Spleen (tissue), 11 donors: ENCODE results near the gene CCN5. TPM values are rescaled to one million over a fixed set of nuclear protein-coding genes. Genes with fewer than 3 reads are reported as not detected.
"Not testable (repeated sequence)": the region's sequence is repeated elsewhere in the genome, so short reads cannot be mapped to it uniquely, and the experiment has no call there.

Source experiments
- DNase-seq: peaks from one replicate; pipeline ENCODE4 v3.0.0-alpha.2; 2020
- H3K27ac ChIP-seq, 8 donors: fragments of 200-600 bp; sonication (generic) in 7 of 8; 1 replicate in 4 of 8; 2 replicates in 4 of 8; pipeline versions ENCODE4 v1.5.0 to v1.8.0; 2016 to 2021; ENCODE audit warnings: inconsistent platforms in 4 of 8, mild to moderate bottlenecking in 4 of 8, moderate library complexity in 1 of 8
- H3K27me3 ChIP-seq, 7 donors: fragments of 200-600 bp; sonication (generic) in 6 of 7; replicated peaks in 1 of 7; 1 replicate in 4 of 7; 2 replicates in 3 of 7; pipeline versions ENCODE4 v1.5.0 to v1.8.0; 2016 to 2021; ENCODE audit warnings: inconsistent platforms in 3 of 7, mild to moderate bottlenecking in 1 of 7
- H3K36me3 ChIP-seq, 6 donors: fragments of 200-600 bp; sonication (generic) in 5 of 6; 1 replicate in 4 of 6; 2 replicates in 2 of 6; pipeline versions ENCODE4 v1.5.0 to v1.8.0; 2016 to 2021; ENCODE audit warnings: inconsistent platforms in 2 of 6
- H3K4me1 ChIP-seq, 6 donors: fragments of 200-600 bp; sonication (generic) in 5 of 6; 1 replicate in 3 of 6; 2 replicates in 3 of 6; pipeline versions ENCODE4 v1.5.0 to v1.8.0; 2016 to 2021; ENCODE audit warnings: inconsistent platforms in 3 of 6
- H3K4me3 ChIP-seq, 8 donors: fragments of 200-600 bp; sonication (generic) in 7 of 8; 1 replicate in 4 of 8; 2 replicates in 4 of 8; pipeline versions ENCODE4 v1.5.0 to v1.8.0; 2016 to 2021; ENCODE audit warnings: inconsistent platforms in 4 of 8, mild to moderate bottlenecking in 4 of 8, moderate library complexity in 2 of 8
- H3K9me3 ChIP-seq, 8 donors: fragments of 200-600 bp; sonication (generic) in 7 of 8; 1 replicate in 4 of 8; 2 replicates in 4 of 8; pipeline versions ENCODE4 v1.5.0 to v1.8.0; 2016 to 2021; ENCODE audit warnings: inconsistent platforms in 4 of 8
- CTCF ChIP-seq, 11 experiments: fragments of 200-600 bp in 7 of 11; fragments of 450-650 bp in 4 of 11; sonication (generic) in 4 of 11; IDR thresholded peaks in 8 of 11; conservative IDR thresholded peaks in 3 of 11; 1 replicate in 7 of 11; 2 replicates in 4 of 11; pipeline versions ENCODE4 v1.4.0 to v1.8.0; 2016 to 2021; ENCODE audit warnings: antibody characterized with exemption in 11 of 11, inconsistent platforms in 4 of 11, mild to moderate bottlenecking in 1 of 11
- POLR2A ChIP-seq, 3 donors: fragments of 450-650 bp; IDR thresholded peaks; one replicate each; pipeline ENCODE4 v1.5.1; 2017; ENCODE audit warnings: antibody characterized with exemption in 3 of 3, mild to moderate bottlenecking in 1 of 3
- POLR2AphosphoS5 ChIP-seq, 3 donors: sonication (generic); formaldehyde crosslinking; IDR thresholded peaks; one replicate each; pipeline ENCODE4 v1.5.1; 2017; ENCODE audit warnings: antibody characterized with exemption in 3 of 3
- WGBS, 5 donors: extraction: QIAGEN DNeasy Blood & Tissue Kit in 3 of 5; methylation state at CpG; one replicate each; pipeline versions ENCODE4 v1.1.5 to v1.1.7; 2013 to 2018; 5-methylcytosine and 5-hydroxymethylcytosine counted together
- intact Hi-C: fragments of 100-400 bp; cut with DNase I; formaldehyde crosslinking; loops from one replicate; pipeline ENCODE4 v1.15.0; 2023; ENCODE audit warnings: low total_unique reads
- polyA plus RNA-seq, 3 donors: library from polyadenylated mRNA; stranded (reverse); fragments of 200-250 nt; gene quantifications; one replicate each; pipeline ENCODE4 v1.2.1, GENCODE V29; 2013
- total RNA-seq, 7 donors: library from RNA; depleted of rRNA in 3 of 7; stranded (reverse); fragments of >200 nt in 3 of 7; fragmentation: NEBNext Ultra II Directional in 4 of 7; extraction: Animal tissue kit (Norgen Biotek cat#: 25700) in 4 of 7; gene quantifications; one replicate each; pipeline versions ENCODE4 v1.1.0 to v1.2.1, GENCODE V29; 2016 to 2021
- donor health status: healthy with polysubstance abuse.
- donor health status: DM: no; HTN: no; CAD: no; lungs with moderate emphysema.
- donor health status: DM: no; HTN: no; CAD: no.
- donor health status: Bipolar disorder and iron deficiency.
- donor health status: healthy.
- donor health status: DM: no; HTN: no; CAD: no.
- donor health status: DM: yes; HTN: yes; CAD: no.

The CCN5 gene
- total and polyA plus RNA-seq, 10 donors, result 0.51 to 10.6 (median 1.5) TPM; not detected in 1

GRCh38 chr20:44761423-44761822 is 46.3 kb downstream of the CCN5 start:
- Histone ChIP-seq H3K4me1 (no peaks in the 10 kb centered on the region), H3K27me3 (peaks cover 0 to 25% (median 0%) of the 10 kb centered on the region in 7 donors), H3K4me3 (no peak overlapping the region), H3K9me3 (no peaks in the 10 kb centered on the region), H3K27ac (no peak overlapping the region), H3K36me3 (no peaks in the 10 kb centered on the region)
- intact Hi-C loops, result no loop called here
- TF ChIP-seq POLR2AphosphoS5 (IDR thresholded peaks at IDR 0.05) (no peak), POLR2A (IDR thresholded peaks at IDR 0.05) (no peak), CTCF (IDR thresholded peaks at IDR 0.05 in 8 of 11, conservative IDR thresholded peaks at IDR 0.05 in 3 of 11) (no peak)
- WGBS, 5 donors, result 64 to 76% (median 70%) methylated on average over 3 of the region's 3 CpGs
- DNase-seq, result no peak

- Histone ChIP-seq H3K27me3 (peaks cover 0 to 35% (median 0%) of the 10 kb centered on the region in 7 donors), H3K4me3 (no peak overlapping the region), H3K9me3 (no peaks in the 10 kb centered on the region), H3K4me1 (no peaks in the 10 kb centered on the region), H3K27ac (peak overlapping the region in 1 of 8 donors; percentile 15), H3K36me3 (no peaks in the 10 kb centered on the region)
- intact Hi-C loops, result no loop called here
- 64 to 74% (median 67%) methylated on average over 10 of the region's 10 CpGs for WGBS, 5 donors
- TF ChIP-seq POLR2A (IDR thresholded peaks at IDR 0.05) (no peak), POLR2AphosphoS5 (IDR thresholded peaks at IDR 0.05) (no peak), CTCF (IDR thresholded peaks at IDR 0.05 in 8 of 11, conservative IDR thresholded peaks at IDR 0.05 in 3 of 11) (no peak)
- DNase-seq, result no peak
Measured at GRCh38 chr20:44762466-44763140, 47.4 kb downstream of the CCN5 start.

GRCh38 chr20:44763798-44764197 is 48.6 kb downstream of the CCN5 start:
- H3K27me3 ChIP-seq, result peaks cover 0 to 34% (median 0%) of the 10 kb centered on the region in 7 donors
- H3K27ac ChIP-seq, H3K9me3 ChIP-seq, H3K4me1 ChIP-seq, H3K4me3 ChIP-seq, DNase-seq, intact Hi-C loops, H3K36me3 ChIP-seq: not testable (repeated sequence)
- 81 to 90% (median 86%) methylated on average over 3 of the region's 3 CpGs for WGBS, 5 donors

- peaks cover 0 to 38% (median 0%) of the 10 kb centered on the region in 7 donors for H3K27me3 ChIP-seq
- H3K4me1 ChIP-seq, result no peaks in the 10 kb centered on the region
- intact Hi-C loops, result no loop called here
- H3K36me3 ChIP-seq, result no peaks in the 10 kb centered on the region
- no peak overlapping the region for H3K4me3 ChIP-seq
- 53 to 64% (median 56%) methylated on average over 4 of the region's 4 CpGs for WGBS, 5 donors
- H3K27ac ChIP-seq, result no peak overlapping the region
- peak; percentile 22 for DNase-seq
- TF ChIP-seq CTCF (IDR thresholded peaks at IDR 0.05 in 8 of 11, conservative IDR thresholded peaks at IDR 0.05 in 3 of 11), result no peak
- TF ChIP-seq POLR2A (IDR thresholded peaks at IDR 0.05), result no peak
- no peak for TF ChIP-seq POLR2AphosphoS5 (IDR thresholded peaks at IDR 0.05)
- H3K9me3 ChIP-seq, result no peaks in the 10 kb centered on the region
Measured at GRCh38 chr20:44765091-44765490, 49.9 kb downstream of the CCN5 start.
